Bladder microvascular endothelial cell (primary cell): Measurements from ENCODE around the gene SLC32A1. TPM values are rescaled to one million over a fixed set of nuclear protein-coding genes. Genes with fewer than 3 reads are reported as not detected.

Source experiments
- total RNA-seq: library from RNA; depleted of rRNA; stranded (reverse); fragments of >200 nt; gene quantifications from 2 replicates; pipeline ENCODE4 v1.2.3, GENCODE V29; 2014

SLC32A1 gene
- total RNA-seq, result under 0.01 TPM in 1 of 2 replicates, not detected in the other

GRCh38 chr20:38723848-38724625 lies at the start of gene SLC32A1:
Gene SLC32A1, plus strand, starts transcription at chr20:38724486. Its CDS starts 239 bp downstream, at chr20:38724725.

GRCh38 chr20:38748097-38748860 lies 24.0 kb downstream of the SLC32A1 start, which contains the start of gene ACTR5:
Gene ACTR5, plus strand, starts transcription at chr20:38748460. Its CDS starts 19 bp downstream, at chr20:38748479.

Other genes starting within 250 kb of the SLC32A1 start
- gene ADIG, start 143.3 kb upstream of the SLC32A1 start, total RNA-seq, result not detected in 2 replicates
- gene ARHGAP40, start 122.7 kb upstream of the SLC32A1 start, total RNA-seq, result not detected in 2 replicates
- 8.7 and 9.4 TPM in 2 replicates for gene ACTR5, start 24.0 kb downstream of the SLC32A1 start, total RNA-seq
- gene PPP1R16B, start 81.2 kb downstream of the SLC32A1 start, total RNA-seq, result 109 and 184 TPM in 2 replicates
- 22.5 and 25.2 TPM in 2 replicates for gene FAM83D, start 201.9 kb downstream of the SLC32A1 start, total RNA-seq
- gene DHX35, start 237.9 kb downstream of the SLC32A1 start, total RNA-seq, result 8.4 and 9.5 TPM in 2 replicates